GM18873 (cell line): Measurements from ENCODE around the gene H1-8.
"Not testable (repeated sequence)": the region's sequence is repeated elsewhere in the genome, so short reads cannot be mapped to it uniquely, and the experiment has no call there.

Experiments used
- ATAC-seq: cut with Tn5 transposase; IDR thresholded peaks from one replicate; pipeline ENCODE4 v1.9.1; 2021; ENCODE audit warnings: mild to moderate bottlenecking, moderate library complexity, moderate number of reproducible peaks; ENCODE audit not compliant: unreplicated experiment, low FRiP score

Gene H1-8

GRCh38 chr3:129531699-129532098, 11.3 kb upstream of the H1-8 start:
- ATAC-seq = no peak

GRCh38 chr3:129532261-129532660, 10.7 kb upstream of the H1-8 start:
- no peak for ATAC-seq

- no peak for ATAC-seq
Measured at GRCh38 chr3:129533406-129533805, 9.6 kb upstream of the H1-8 start.

- no peak for ATAC-seq
Measured at GRCh38 chr3:129534428-129535027, 8.4 kb upstream of the H1-8 start.

GRCh38 chr3:129535075-129535474, 7.9 kb upstream of the H1-8 start:
- ATAC-seq = no peak

- ATAC-seq = no peak
Measured at GRCh38 chr3:129536374-129536667, 6.7 kb upstream of the H1-8 start.

GRCh38 chr3:129536804-129537203, 6.2 kb upstream of the H1-8 start:
- no peak for ATAC-seq

- no peak for ATAC-seq
Measured at GRCh38 chr3:129539206-129539605, 3.8 kb upstream of the H1-8 start.

- ATAC-seq = no peak
Measured at GRCh38 chr3:129540776-129541516, 2.0 kb upstream of the H1-8 start.

- no peak for ATAC-seq
Measured at GRCh38 chr3:129542747-129543146, 228 bp upstream of the H1-8 start.

- no peak for ATAC-seq
Measured at GRCh38 chr3:129543999-129544398, 1.0 kb downstream of the H1-8 start.

GRCh38 chr3:129545951-129546350, 3.0 kb downstream of the H1-8 start:
- not testable (repeated sequence) for ATAC-seq

- no peak for ATAC-seq
Measured at GRCh38 chr3:129547241-129547640, 4.3 kb downstream of the H1-8 start.

- no peak for ATAC-seq
Measured at GRCh38 chr3:129548104-129548965, 5.4 kb downstream of the H1-8 start.

GRCh38 chr3:129549006-129549800, 6.2 kb downstream of the H1-8 start:
- no peak for ATAC-seq

GRCh38 chr3:129549805-129550204, 6.8 kb downstream of the H1-8 start:
- no peak for ATAC-seq

- ATAC-seq = no peak
Measured at GRCh38 chr3:129552287-129553050, 9.5 kb downstream of the H1-8 start.

- no peak for ATAC-seq
Measured at GRCh38 chr3:129553171-129553570, 10.2 kb downstream of the H1-8 start.

- no peak for ATAC-seq
Measured at GRCh38 chr3:129553719-129554118, 10.7 kb downstream of the H1-8 start.
